GM23248 (cell line): ENCODE results near the gene MINDY1.

Source experiments
- EZH2 ChIP-seq: fragments of 200-600 bp; sonication (generic); IDR thresholded peaks from 2 replicates; pipeline ENCODE4 v1.6.1; 2018; ENCODE audit warnings: antibody characterized with exemption, mild to moderate bottlenecking; ENCODE audit not compliant: insufficient read depth, poor library complexity, severe bottlenecking
- EZH2phosphoT487 ChIP-seq: fragments of 200-600 bp; sonication (generic); IDR thresholded peaks from 2 replicates; pipeline ENCODE4 v1.6.1; 2018; ENCODE audit warnings: antibody characterized with exemption, moderate library complexity, mild to moderate bottlenecking, low read depth; ENCODE audit not compliant: insufficient read depth

DNA sequence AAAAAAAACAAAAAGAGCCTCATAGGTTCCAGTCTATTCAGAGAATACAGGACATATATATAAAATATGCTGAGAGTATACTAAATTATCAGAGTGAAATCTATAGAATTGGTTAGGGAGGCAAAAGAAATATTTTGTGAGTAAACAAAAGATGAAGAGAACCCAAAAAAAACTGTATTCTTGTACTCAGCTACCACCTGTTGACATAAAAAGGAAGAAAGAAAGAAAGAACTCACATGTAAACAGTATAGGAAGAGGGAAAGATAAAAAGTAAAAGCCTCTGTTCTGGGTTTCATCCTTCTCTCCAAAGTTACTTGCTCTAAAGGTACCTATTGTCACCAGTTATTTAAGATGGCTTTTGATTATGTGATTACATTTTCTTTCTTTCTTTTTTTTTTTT is 19.8 kb upstream of the MINDY1 start:
- TF ChIP-seq EZH2 (no peak), EZH2phosphoT487 (no peak)
